Measurements from ENCODE around the gene HLTF.

GRCh38 chr3:149122721-149123578 lies 36.6 kb upstream of the HLTF start:
- TF ChIP-seq, protein P1, sequence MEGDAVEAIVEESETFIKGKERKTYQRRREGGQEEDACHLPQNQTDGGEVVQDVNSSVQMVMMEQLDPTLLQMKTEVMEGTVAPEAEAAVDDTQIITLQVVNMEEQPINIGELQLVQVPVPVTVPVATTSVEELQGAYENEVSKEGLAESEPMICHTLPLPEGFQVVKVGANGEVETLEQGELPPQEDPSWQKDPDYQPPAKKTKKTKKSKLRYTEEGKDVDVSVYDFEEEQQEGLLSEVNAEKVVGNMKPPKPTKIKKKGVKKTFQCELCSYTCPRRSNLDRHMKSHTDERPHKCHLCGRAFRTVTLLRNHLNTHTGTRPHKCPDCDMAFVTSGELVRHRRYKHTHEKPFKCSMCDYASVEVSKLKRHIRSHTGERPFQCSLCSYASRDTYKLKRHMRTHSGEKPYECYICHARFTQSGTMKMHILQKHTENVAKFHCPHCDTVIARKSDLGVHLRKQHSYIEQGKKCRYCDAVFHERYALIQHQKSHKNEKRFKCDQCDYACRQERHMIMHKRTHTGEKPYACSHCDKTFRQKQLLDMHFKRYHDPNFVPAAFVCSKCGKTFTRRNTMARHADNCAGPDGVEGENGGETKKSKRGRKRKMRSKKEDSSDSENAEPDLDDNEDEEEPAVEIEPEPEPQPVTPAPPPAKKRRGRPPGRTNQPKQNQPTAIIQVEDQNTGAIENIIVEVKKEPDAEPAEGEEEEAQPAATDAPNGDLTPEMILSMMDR (IDR thresholded peaks at IDR 0.05), result no peak
- no peak for TF ChIP-seq POLR2A (IDR thresholded peaks at IDR 0.05)

Data from body of pancreas (tissue), 4 donors.